ENCODE results near the gene DLGAP4.

- TF ChIP-seq CTCF (conservative IDR thresholded peaks at IDR 0.05; ENCODE audit: low read depth, low read length) (no peak), EZH2 (IDR thresholded peaks at IDR 0.05; ENCODE audit: borderline replicate concordance, low read depth, low read length, poor library complexity, severe bottlenecking) (no peak)
Measured at GRCh38 chr20:36565520-36565919, 259.4 kb downstream of the DLGAP4 start.

Measured in A673 (cell line).